GM18526 (cell line): ENCODE measurements around the gene SMIM36.

Source experiments
- POLR2A ChIP-seq: IDR thresholded peaks from 3 replicates; pipeline ENCODE4 v1.6.1; 2011; ENCODE audit not compliant: insufficient read length; ENCODE audit errors: extremely low read depth

Gene SMIM36

GRCh38 chr17:55416470-55417052 is 94.7 kb downstream of the SMIM36 start:
- TF ChIP-seq POLR2A = no peak

- TF ChIP-seq POLR2A = no peak
These were observed 95.3 kb downstream of the SMIM36 start for GRCh38 chr17:55416000-55416399.

GRCh38 chr17:55414983-55415382 is 96.3 kb downstream of the SMIM36 start:
- no peak for TF ChIP-seq POLR2A

DNA sequence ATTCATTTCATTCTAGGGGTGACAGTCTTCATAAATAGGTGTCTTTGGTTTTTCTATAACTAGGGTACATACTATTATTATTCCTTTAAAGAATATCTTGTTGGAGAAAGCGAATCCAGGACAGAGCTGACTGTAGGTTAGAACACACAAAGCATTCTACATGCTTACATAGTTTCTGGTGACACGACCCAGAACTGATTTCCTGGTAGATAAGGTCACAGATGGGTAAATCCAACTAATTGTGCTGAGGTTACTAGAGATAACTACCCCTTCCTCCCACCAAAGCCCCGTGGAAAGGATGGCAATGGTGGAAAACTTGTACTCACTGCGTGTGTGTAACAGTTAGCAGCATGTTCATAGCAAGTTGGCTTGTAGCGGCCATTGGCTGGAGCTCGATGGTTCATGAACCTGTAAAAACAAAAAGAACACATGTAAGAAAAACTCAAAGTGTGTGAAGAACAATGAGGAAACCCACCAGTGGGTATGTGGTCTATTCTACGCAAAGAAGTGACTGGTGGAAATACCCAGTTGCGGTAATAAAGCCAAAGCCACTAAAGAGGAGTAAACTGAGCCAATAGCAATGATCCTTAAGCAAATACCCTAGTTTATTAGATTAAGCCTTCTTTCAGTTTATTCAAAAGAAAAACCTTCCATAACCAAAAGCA is 97.3 kb downstream of the SMIM36 start:
- no peak for TF ChIP-seq POLR2A

DNA sequence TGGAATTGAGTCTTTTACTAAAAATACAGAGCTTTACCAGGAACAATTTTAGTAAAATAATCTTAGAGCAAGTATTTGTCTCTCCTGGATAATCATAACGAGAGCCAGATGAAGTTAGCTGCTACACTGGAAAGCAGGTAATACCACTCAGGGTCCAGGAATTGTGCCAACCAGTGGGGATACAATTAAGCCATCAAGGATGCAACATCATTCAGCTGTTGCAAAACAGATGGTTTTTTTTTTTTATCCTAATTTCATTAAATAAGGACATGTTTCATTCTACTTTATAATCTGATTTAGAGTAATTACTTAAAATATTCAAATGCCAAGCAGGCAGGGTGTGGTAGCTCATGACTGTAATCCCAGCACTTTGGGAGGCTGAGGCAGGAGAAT is 99.8 kb downstream of the SMIM36 start:
- TF ChIP-seq POLR2A = no peak

DNA sequence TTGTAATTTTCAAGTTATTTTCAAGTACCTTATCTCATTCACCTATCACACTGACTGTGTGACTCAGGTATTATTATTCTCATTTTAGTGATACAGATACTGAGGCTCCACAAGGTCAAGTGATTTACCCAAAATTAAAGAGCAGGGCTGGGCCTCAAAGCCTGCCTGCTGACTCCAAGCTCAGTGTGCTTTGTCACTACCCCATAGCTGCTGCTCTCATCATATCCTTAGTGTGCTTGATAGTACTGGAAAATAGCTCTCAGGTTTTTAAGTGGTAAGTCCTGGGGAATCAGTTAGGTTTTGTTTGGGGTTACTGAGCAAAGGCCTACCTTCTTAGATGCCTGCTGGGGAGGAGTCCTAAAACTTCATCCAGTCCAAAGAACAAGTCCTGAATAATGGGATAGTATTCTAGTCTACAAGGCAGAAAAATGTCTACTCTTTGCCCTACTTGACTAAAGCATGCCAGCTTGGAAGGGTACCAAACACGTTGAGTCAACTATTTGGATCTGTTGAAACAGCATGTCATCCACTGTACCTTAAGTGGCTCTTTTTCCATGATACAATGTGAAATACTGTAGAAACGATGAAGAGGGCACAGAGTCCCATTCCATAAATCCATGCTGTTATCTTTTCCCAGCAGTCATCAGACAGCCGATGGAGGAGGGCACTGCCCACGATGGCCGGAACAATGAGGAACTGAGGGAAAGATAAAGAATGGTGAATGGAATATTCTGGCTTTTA is 100.4 kb downstream of the SMIM36 start:
- no peak for TF ChIP-seq POLR2A

GRCh38 chr17:55409030-55409800 is 102.0 kb downstream of the SMIM36 start:
- TF ChIP-seq POLR2A = no peak

DNA sequence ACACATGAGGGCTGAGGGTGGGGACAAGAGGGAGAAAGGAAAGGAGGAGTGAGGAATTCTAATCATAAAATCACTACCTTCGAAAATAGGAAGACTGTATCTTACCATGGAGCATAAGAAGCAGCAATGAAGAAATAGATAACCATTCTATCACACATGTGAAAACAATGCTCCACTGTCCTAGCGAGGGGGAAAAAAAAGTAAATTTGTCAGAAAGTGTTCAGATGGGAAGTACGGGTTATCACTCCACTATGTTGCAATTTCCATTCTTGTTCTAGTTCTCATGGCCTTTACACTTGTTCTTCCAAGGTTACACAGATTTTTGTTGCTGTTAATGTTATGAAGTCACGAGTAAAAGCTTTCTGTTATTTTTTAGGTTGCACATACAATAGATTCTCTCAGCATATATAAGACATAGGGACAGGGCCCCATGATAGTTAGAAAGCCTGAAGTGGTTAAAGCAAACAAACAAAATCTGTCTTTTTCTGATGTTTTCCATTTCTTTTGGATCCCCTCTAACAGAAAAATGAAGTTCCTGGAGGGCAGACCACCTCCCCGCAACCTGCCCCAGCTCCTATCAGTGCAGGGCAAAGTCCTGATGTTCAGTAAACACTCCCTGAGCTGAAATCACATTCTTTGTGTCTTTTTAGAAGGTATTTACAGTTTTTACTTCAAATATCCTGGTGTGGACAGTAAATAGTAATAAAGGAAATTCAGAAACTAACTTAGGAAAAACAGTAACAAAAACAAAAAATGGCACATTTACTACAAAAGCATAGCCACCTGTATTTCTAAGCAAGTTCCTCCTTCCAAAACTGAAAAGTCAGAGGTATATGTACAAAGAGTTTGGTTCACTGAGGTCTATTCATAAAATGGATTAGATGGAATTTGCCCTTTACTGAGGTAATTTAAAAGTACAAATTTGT is 103.3 kb downstream of the SMIM36 start:
- TF ChIP-seq POLR2A = no peak

GRCh38 chr17:55405600-55405999 is 105.7 kb downstream of the SMIM36 start:
- no peak for TF ChIP-seq POLR2A

DNA sequence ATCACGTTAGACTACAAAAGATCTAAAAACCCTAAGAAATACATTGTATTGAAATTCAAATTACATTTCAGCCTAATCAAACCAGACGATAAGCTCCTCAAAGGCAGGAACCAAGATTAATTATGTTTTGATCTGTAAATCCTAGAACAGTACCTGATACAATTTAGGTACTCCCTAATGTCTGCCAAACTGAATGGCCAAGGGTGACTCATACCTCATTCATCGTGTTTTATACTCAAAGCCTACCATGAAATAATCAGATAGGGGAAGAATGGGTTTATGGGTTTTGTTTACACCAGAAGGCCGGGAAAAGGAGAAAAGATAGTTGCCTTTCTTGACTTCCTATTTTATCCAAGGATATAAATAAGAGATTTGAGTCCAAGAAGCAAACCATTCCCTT is 108.9 kb downstream of the SMIM36 start:
- no peak for TF ChIP-seq POLR2A
